Ishikawa (cell line): ENCODE measurements around the gene FGD6.
A peak's percentile ranks its signal among the peaks of the same experiment; 100 is the strongest.

ENCODE experiments used
- CEBPB ChIP-seq: IDR thresholded peaks from 2 replicates; pipeline ENCODE4 v1.6.1; 2012
- CREB1 ChIP-seq: IDR thresholded peaks from 2 replicates; pipeline ENCODE4 v1.6.1; 2012; ENCODE audit warnings: low read depth
- EGR1 ChIP-seq: IDR thresholded peaks from 2 replicates; pipeline ENCODE4 v1.6.1; 2012
- EP300 ChIP-seq: IDR thresholded peaks from 2 replicates; pipeline ENCODE4 v1.6.1; 2012; ENCODE audit warnings: borderline replicate concordance
- FOXM1 ChIP-seq: IDR thresholded peaks from 2 replicates; pipeline ENCODE4 v1.6.1; 2012; ENCODE audit warnings: low read depth, borderline replicate concordance
- MAX ChIP-seq: IDR thresholded peaks from 2 replicates; pipeline ENCODE4 v1.6.1; 2012
- NFIC ChIP-seq: IDR thresholded peaks from 2 replicates; pipeline ENCODE4 v1.6.1; 2012
- RAD21 ChIP-seq: IDR thresholded peaks from 2 replicates; pipeline ENCODE4 v1.6.1; 2012; ENCODE audit warnings: low read depth
- REST ChIP-seq: IDR thresholded peaks from 2 replicates; pipeline ENCODE4 v1.6.1; 2012; ENCODE audit warnings: low read depth, mild to moderate bottlenecking
- TAF1 ChIP-seq: IDR thresholded peaks from 2 replicates; pipeline ENCODE4 v1.6.1; 2012; ENCODE audit warnings: low read depth, mild to moderate bottlenecking
- TCF12 ChIP-seq: IDR thresholded peaks from 2 replicates; pipeline ENCODE4 v1.6.1; 2012; ENCODE audit warnings: low read depth
- TEAD4 ChIP-seq: IDR thresholded peaks from 2 replicates; pipeline ENCODE4 v1.6.1; 2012
- USF1 ChIP-seq: IDR thresholded peaks from 2 replicates; pipeline ENCODE4 v1.6.1; 2012
- YY1 ChIP-seq: IDR thresholded peaks from 2 replicates; pipeline ENCODE4 v1.6.1; 2012; ENCODE audit warnings: low read depth
- ZBTB7A ChIP-seq: IDR thresholded peaks from 2 replicates; pipeline ENCODE4 v1.6.1; 2012; ENCODE audit warnings: low read depth

FGD6 gene

GRCh38 chr12:95083471-95083870, 133.8 kb downstream of the FGD6 start:
- TF ChIP-seq REST (no peak), TEAD4 (no peak), CREB1 (no peak), CEBPB (no peak), NFIC (no peak), TAF1 (no peak), ZBTB7A (no peak), RAD21 (no peak), TCF12 (no peak), EP300 (no peak)

GRCh38 chr12:95077341-95077740, 139.9 kb downstream of the FGD6 start:
- no peak for TF ChIP-seq TAF1
- TF ChIP-seq CEBPB: 0 out of 2 replicates have a peak, but pooled peaks have one; percentile 32
- TF ChIP-seq CREB1: no peak

- TF ChIP-seq EGR1: no peak
Measured at GRCh38 chr12:95074766-95075165, 142.5 kb downstream of the FGD6 start.

GRCh38 chr12:95073698-95074520, 143.4 kb downstream of the FGD6 start:
- no peak for TF ChIP-seq EGR1
- peak; percentile 51 for TF ChIP-seq RAD21
- TF ChIP-seq MAX: peak; percentile 89
- TF ChIP-seq TEAD4: no peak

GRCh38 chr12:95072900-95073697, 144.2 kb downstream of the FGD6 start, which contains the start of gene NR2C1:
Gene NR2C1 (minus strand): TSS chr12:95073618. CDS start chr12:95067384, 6,234 bp downstream.
- TF ChIP-seq ZBTB7A (0 out of 2 replicates have a peak, but pooled peaks have one; percentile 17), MAX (no peak), USF1 (no peak), TEAD4 (no peak), REST (no peak), EP300 (no peak), CEBPB (no peak), TCF12 (peak; percentile 61; the same call in 1 of the 2 replicates), EGR1 (0 out of 2 replicates have a peak, but pooled peaks have one; percentile 27), CREB1 (peak; percentile 71; the same call in 1 of the 2 replicates), TAF1 (peak; percentile 22), YY1 (no peak; the same call in 1 of the 2 replicates), NFIC (no peak), RAD21 (no peak), FOXM1 (no peak)

- TF ChIP-seq REST (no peak), ZBTB7A (no peak), RAD21 (no peak), TEAD4 (no peak), FOXM1 (no peak), TCF12 (no peak), CEBPB (no peak), USF1 (no peak), EGR1 (no peak), YY1 (no peak)
Measured at GRCh38 chr12:95070378-95070777, 146.9 kb downstream of the FGD6 start.
